Caco-2 (cell line): Measurements from ENCODE around the gene PPT1. TPM values are rescaled to one million over a fixed set of nuclear protein-coding genes. Genes with fewer than 3 reads are reported as not detected.
A peak's percentile ranks its signal among the peaks of the same experiment; 100 is the strongest.

Experiments
- BruUV-seq: library from RNA; stranded (reverse); fragments of 400-500 nt; replicated peaks from 2 replicates; lab custom pipeline; 2021; lab: Mats Ljungman, UMichigan
- CTCF ChIA-PET: fragments of 300-600 bp; sonication (Branson Sonifier 250); formaldehyde crosslinking; loops from one replicate; lab custom pipeline; 2022; ENCODE audit warnings: antibody characterized with exemption; lab: Charles Lee
- POLR2A ChIA-PET: fragments of 300-600 bp; sonication (Branson Sonifier 250); formaldehyde crosslinking; loops from one replicate; lab custom pipeline; 2022; ENCODE audit warnings: antibody characterized with exemption; lab: Charles Lee
- DNase-seq, 2 experiments: peaks; one replicate each; pipeline versions ENCODE4 v3.0.0 to v3.0.0-alpha.2; 2020 to 2022
- H3K27me3 ChIP-seq: replicated peaks from 2 replicates; pipeline ENCODE4 v1.6.0; 2011; ENCODE audit warnings: low read length; ENCODE audit not compliant: control insufficient read depth, insufficient read depth
- H3K36me3 ChIP-seq: 2 replicates; pipeline ENCODE4 v1.5.1; 2011; ENCODE audit warnings: low read length; ENCODE audit not compliant: control insufficient read depth, insufficient read depth
- H3K4me1 ChIP-seq: fragments of 250-450 bp; sonication (Bioruptor Pico); 2 replicates; pipeline ENCODE4 v1.5.1; 2020; ENCODE audit warnings: mild to moderate bottlenecking
- H3K4me3 ChIP-seq: 2 replicates; pipeline ENCODE4 v1.5.1; 2011; ENCODE audit warnings: low read depth, mild to moderate bottlenecking, control low read depth, low read length
- H3K9me3 ChIP-seq: fragments of 250-450 bp; sonication (Bioruptor Pico); 2 replicates; pipeline ENCODE4 v1.5.1; 2020; ENCODE audit warnings: mild to moderate bottlenecking, moderate library complexity
- H3K27ac Mint-ChIP-seq: one replicate; pipeline ENCODE4 v1.8.0; 2022; ENCODE audit warnings: mixed read lengths; ENCODE audit not compliant: unreplicated experiment
- H3K27me3 Mint-ChIP-seq: one replicate; pipeline ENCODE4 v1.8.0; 2022; ENCODE audit warnings: mixed read lengths; ENCODE audit not compliant: insufficient read depth, unreplicated experiment
- H3K36me3 Mint-ChIP-seq: one replicate; pipeline ENCODE4 v1.8.0; 2022; ENCODE audit warnings: mild to moderate bottlenecking, mixed read lengths; ENCODE audit not compliant: insufficient read depth, unreplicated experiment
- H3K4me1 Mint-ChIP-seq: one replicate; pipeline ENCODE4 v1.8.0; 2022; ENCODE audit warnings: low read depth, mixed read lengths; ENCODE audit not compliant: unreplicated experiment
- H3K4me3 Mint-ChIP-seq: one replicate; pipeline ENCODE4 v1.8.0; 2022; ENCODE audit warnings: mild to moderate bottlenecking, moderate library complexity, mixed read lengths; ENCODE audit not compliant: unreplicated experiment
- H3K9me3 Mint-ChIP-seq: one replicate; pipeline ENCODE4 v1.8.0; 2022; ENCODE audit warnings: mixed read lengths; ENCODE audit not compliant: unreplicated experiment
- intact Hi-C: fragments of 100-400 bp; cut with micrococcal nuclease; formaldehyde crosslinking; loops from one replicate; pipeline ENCODE4 v1.10.0; 2022; ENCODE audit not compliant: unreplicated experiment
- total RNA-seq: library from RNA; stranded (reverse); gene quantifications from 2 replicates; pipeline ENCODE4 v1.2.3, GENCODE V29; 2022
- TF ChIP-seq, protein P1 (sequence below), 2 experiments: fragments of 200-600 bp in 1 of 2; IDR thresholded peaks; 1 replicate in 1 of 2; 2 replicates in 1 of 2; pipeline versions ENCODE4 v1.5.1 to v1.8.0; 2011 to 2022; ENCODE audit warnings: antibody characterized with exemption in 1 of 2, control low read depth in 1 of 2, inconsistent platforms in 1 of 2, low read depth in 1 of 2, low read length in 1 of 2, mild to moderate bottlenecking in 1 of 2, moderate library complexity in 1 of 2; ENCODE audit not compliant: insufficient read depth in 1 of 2, severe bottlenecking in 1 of 2, unreplicated experiment in 1 of 2

PPT1 gene
- total RNA-seq, 1 experiment from 2014 or later = 144 TPM

- Histone ChIP-seq H3K27me3 (no peaks in the 10 kb centered on the region), H3K4me1 (peaks cover 3% of the 10 kb centered on the region; the same call in 1 of the 2 replicates), H3K4me3 (no peak overlapping the region), H3K9me3 (no peaks in the 10 kb centered on the region), H3K36me3 (no peaks in the 10 kb centered on the region)
- no peaks in the 10 kb centered on the region for H3K9me3 Mint-ChIP-seq
- BruUV-seq = no TSS peak
- POLR2A ChIA-PET = no interaction called here
- H3K4me1 Mint-ChIP-seq = peaks cover 14% of the 10 kb centered on the region
- no peak overlapping the region for H3K4me3 Mint-ChIP-seq
- intact Hi-C loops = loop anchor here (10.0 kb wide), 1 partner anchor 52 kb away; no protein-coding TSS in a partner anchor
- no peaks in the 10 kb centered on the region for H3K27me3 Mint-ChIP-seq
- H3K27ac Mint-ChIP-seq = no peak overlapping the region
- no peak for DNase-seq
- CTCF ChIA-PET = no interaction called here
- H3K36me3 Mint-ChIP-seq = peaks cover 14% of the 10 kb centered on the region
- TF ChIP-seq, protein P1, sequence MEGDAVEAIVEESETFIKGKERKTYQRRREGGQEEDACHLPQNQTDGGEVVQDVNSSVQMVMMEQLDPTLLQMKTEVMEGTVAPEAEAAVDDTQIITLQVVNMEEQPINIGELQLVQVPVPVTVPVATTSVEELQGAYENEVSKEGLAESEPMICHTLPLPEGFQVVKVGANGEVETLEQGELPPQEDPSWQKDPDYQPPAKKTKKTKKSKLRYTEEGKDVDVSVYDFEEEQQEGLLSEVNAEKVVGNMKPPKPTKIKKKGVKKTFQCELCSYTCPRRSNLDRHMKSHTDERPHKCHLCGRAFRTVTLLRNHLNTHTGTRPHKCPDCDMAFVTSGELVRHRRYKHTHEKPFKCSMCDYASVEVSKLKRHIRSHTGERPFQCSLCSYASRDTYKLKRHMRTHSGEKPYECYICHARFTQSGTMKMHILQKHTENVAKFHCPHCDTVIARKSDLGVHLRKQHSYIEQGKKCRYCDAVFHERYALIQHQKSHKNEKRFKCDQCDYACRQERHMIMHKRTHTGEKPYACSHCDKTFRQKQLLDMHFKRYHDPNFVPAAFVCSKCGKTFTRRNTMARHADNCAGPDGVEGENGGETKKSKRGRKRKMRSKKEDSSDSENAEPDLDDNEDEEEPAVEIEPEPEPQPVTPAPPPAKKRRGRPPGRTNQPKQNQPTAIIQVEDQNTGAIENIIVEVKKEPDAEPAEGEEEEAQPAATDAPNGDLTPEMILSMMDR (IDR thresholded peaks at IDR 0.05; ENCODE audit: insufficient read depth in 1 of 2, low read depth in 1 of 2, low read length in 1 of 2, severe bottlenecking in 1 of 2, unreplicated experiment in 1 of 2) = no peak
Measured at GRCh38 chr1:40036574-40036973, 60.5 kb downstream of the PPT1 start.

DNA sequence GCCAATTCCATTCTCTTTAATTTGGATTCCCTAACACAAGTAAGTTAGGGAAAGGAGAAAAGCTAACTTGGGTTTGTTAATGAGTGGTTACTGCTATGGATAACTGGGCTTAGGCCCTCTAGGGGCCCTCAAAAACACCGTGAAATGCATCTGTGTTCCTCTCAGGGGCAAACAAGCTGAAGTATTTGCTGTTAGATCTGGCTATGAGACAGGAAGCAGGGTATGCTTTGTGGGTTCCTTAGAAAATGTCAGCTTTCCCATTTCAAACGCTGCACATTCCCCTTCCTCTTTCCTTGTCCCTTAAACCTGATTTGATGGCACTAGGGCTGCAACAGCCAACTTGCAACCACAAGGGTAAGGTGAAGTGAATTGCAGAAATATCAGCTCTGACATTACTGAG is 62.2 kb downstream of the PPT1 start:
- intact Hi-C loops = loop anchor here (10.0 kb wide), 1 partner anchor 50 kb away; no protein-coding TSS in a partner anchor
- Histone ChIP-seq H3K4me3 (no peak overlapping the region), H3K27me3 (no peaks in the 10 kb centered on the region), H3K9me3 (no peaks in the 10 kb centered on the region), H3K36me3 (no peaks in the 10 kb centered on the region), H3K4me1 (peaks cover 3% of the 10 kb centered on the region; the same call in 1 of the 2 replicates)
- Mint-ChIP-seq H3K4me1 (peaks cover 19% of the 10 kb centered on the region), H3K27ac (no peak overlapping the region), H3K9me3 (no peaks in the 10 kb centered on the region), H3K4me3 (no peak overlapping the region), H3K36me3 (no peaks in the 10 kb centered on the region), H3K27me3 (no peaks in the 10 kb centered on the region)
- BruUV-seq = no TSS peak
- no peak for DNase-seq
- TF ChIP-seq, protein P1 (IDR thresholded peaks at IDR 0.05; ENCODE audit: insufficient read depth in 1 of 2, low read depth in 1 of 2, low read length in 1 of 2, severe bottlenecking in 1 of 2, unreplicated experiment in 1 of 2) = no peak
- ChIA-PET CTCF (no interaction called here), POLR2A (no interaction called here)

DNA sequence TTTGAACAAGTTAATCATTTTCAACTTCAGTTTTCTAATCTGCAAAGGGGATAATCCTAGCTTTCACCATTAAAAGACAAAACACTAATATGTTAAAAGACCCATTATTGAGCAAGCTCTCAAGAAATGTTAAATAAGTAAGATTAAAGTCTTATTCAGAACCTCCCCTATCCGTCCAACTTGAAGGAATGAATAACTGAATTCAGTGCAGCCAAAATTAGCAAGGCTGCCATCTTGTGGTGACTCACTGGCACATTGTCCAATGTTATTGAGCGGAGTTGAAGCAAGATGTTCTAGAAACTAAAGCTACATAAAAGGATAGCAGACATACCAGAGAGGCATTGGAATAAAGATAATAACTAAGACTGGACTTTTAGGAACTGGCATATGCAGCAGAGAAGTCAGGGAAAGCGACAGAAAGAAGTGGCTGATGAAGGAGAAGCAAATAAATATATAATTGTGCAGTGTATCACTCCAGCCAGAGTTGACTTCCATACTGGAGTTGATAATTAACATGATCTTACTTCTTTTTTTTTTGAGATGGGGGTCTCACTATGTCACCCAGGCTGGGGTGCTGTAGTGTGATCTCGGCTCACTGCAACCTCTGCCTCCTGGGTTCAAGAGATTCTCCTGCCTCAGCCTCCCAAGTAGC is 64.7 kb downstream of the PPT1 start:
- no TSS peak for BruUV-seq
- TF ChIP-seq, protein P1 (IDR thresholded peaks at IDR 0.05; ENCODE audit: insufficient read depth in 1 of 2, low read depth in 1 of 2, low read length in 1 of 2, severe bottlenecking in 1 of 2, unreplicated experiment in 1 of 2) = peak; percentile 48 to 52
- POLR2A ChIA-PET = interaction anchor here (0.8 kb wide), 1 partner anchor 113 kb away, joined by 3 read pairs; no protein-coding TSS in a partner anchor

More for the DNA sequence above, 64.7 kb downstream of the PPT1 start:
- Histone ChIP-seq H3K4me1 (peaks cover 3% of the 10 kb centered on the region; the same call in 1 of the 2 replicates), H3K27me3 (no peaks in the 10 kb centered on the region), H3K4me3 (no peak overlapping the region), H3K36me3 (no peaks in the 10 kb centered on the region), H3K9me3 (no peaks in the 10 kb centered on the region)
- CTCF ChIA-PET = interaction anchor here (0.6 to 1.7 kb wide), 4 partner anchors 107 to 405 kb away, joined by 3 to 16 read pairs (median 4); no protein-coding TSS in a partner anchor
- DNase-seq = peak; percentile 37 to 40
- peaks cover 13% of the 10 kb centered on the region for H3K4me1 Mint-ChIP-seq
- no peak overlapping the region for H3K27ac Mint-ChIP-seq
- no peak overlapping the region for H3K4me3 Mint-ChIP-seq
- no peaks in the 10 kb centered on the region for H3K36me3 Mint-ChIP-seq
- intact Hi-C loops = loop anchor here (1.0 to 10.0 kb wide), 3 partner anchors 48 to 216 kb away; no protein-coding TSS in a partner anchor
- no peaks in the 10 kb centered on the region for H3K27me3 Mint-ChIP-seq
- no peaks in the 10 kb centered on the region for H3K9me3 Mint-ChIP-seq
